ENCODE results near the gene GPR151.

DNA sequence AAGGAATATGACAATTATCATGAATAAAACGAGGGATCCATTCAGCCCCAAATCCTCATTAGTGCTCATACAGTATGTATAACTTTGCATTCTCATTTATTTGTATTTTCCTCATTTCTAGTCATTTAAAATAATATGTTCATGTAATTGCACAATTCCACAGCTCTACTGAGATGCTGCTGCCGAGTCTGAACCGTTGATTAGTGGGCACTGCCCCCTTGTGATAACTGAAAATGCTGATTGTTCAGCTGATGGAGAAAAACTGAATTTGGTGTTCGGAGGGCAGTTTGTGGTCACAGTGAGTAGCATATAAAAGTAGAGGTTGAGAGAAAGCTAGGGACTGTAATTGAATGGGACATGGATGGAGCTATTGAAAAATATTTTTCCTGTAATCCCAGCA is 12.2 kb upstream of the GPR151 start:
- TF ChIP-seq, protein P1, sequence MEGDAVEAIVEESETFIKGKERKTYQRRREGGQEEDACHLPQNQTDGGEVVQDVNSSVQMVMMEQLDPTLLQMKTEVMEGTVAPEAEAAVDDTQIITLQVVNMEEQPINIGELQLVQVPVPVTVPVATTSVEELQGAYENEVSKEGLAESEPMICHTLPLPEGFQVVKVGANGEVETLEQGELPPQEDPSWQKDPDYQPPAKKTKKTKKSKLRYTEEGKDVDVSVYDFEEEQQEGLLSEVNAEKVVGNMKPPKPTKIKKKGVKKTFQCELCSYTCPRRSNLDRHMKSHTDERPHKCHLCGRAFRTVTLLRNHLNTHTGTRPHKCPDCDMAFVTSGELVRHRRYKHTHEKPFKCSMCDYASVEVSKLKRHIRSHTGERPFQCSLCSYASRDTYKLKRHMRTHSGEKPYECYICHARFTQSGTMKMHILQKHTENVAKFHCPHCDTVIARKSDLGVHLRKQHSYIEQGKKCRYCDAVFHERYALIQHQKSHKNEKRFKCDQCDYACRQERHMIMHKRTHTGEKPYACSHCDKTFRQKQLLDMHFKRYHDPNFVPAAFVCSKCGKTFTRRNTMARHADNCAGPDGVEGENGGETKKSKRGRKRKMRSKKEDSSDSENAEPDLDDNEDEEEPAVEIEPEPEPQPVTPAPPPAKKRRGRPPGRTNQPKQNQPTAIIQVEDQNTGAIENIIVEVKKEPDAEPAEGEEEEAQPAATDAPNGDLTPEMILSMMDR (IDR thresholded peaks at IDR 0.05) = no peak
- TF ChIP-seq POLR2AphosphoS5 (IDR thresholded peaks at IDR 0.05) = no peak

Data from breast epithelium (tissue), 3 donors.